NCI-H526 treated with DMSO at 0.1 percent for 48 hours (cell line): ENCODE data around the gene ACTR3C.
"Not testable (repeated sequence)": the region's sequence is repeated elsewhere in the genome, so short reads cannot be mapped to it uniquely, and the experiment has no call there.

Experiments
- DNase-seq: peaks from one replicate; lab custom pipeline; 2025; lab: John Stamatoyannopoulos, UW

Gene ACTR3C

GRCh38 chr7:150281681-150282403 is 41.5 kb downstream of the ACTR3C start:
- DNase-seq = not testable (repeated sequence)

GRCh38 chr7:150278383-150278782 is 45.0 kb downstream of the ACTR3C start:
- not testable (repeated sequence) for DNase-seq

GRCh38 chr7:150276132-150276695 is 47.1 kb downstream of the ACTR3C start:
- DNase-seq = peak; percentile 16

- DNase-seq = not testable (repeated sequence)
These were observed 51.4 kb downstream of the ACTR3C start for GRCh38 chr7:150271898-150272297.

- DNase-seq = not testable (repeated sequence)
These were observed 53.1 kb downstream of the ACTR3C start for GRCh38 chr7:150270101-150270824.

GRCh38 chr7:150268798-150269197 is 54.5 kb downstream of the ACTR3C start:
- not testable (repeated sequence) for DNase-seq

GRCh38 chr7:150268287-150268686 is 55.1 kb downstream of the ACTR3C start:
- not testable (repeated sequence) for DNase-seq

GRCh38 chr7:150266953-150267665 is 56.2 kb downstream of the ACTR3C start:
- not testable (repeated sequence) for DNase-seq

- not testable (repeated sequence) for DNase-seq
These were observed 60.7 kb downstream of the ACTR3C start for GRCh38 chr7:150262656-150263055.

GRCh38 chr7:150247745-150248144 is 75.6 kb downstream of the ACTR3C start:
- DNase-seq = not testable (repeated sequence)

- not testable (repeated sequence) for DNase-seq
These were observed 78.1 kb downstream of the ACTR3C start for GRCh38 chr7:150245208-150245607.

- not testable (repeated sequence) for DNase-seq
These were observed 80.4 kb downstream of the ACTR3C start for GRCh38 chr7:150242935-150243334.

- not testable (repeated sequence) for DNase-seq
These were observed 97.9 kb downstream of the ACTR3C start for GRCh38 chr7:150225444-150225843.

- DNase-seq = peak; percentile 27
These were observed 101.0 kb downstream of the ACTR3C start for GRCh38 chr7:150222083-150222972.

- DNase-seq = peak; percentile 10
These were observed 102.6 kb downstream of the ACTR3C start for GRCh38 chr7:150220673-150221181.

GRCh38 chr7:150219941-150220658 is 103.2 kb downstream of the ACTR3C start:
- peak; percentile 19 for DNase-seq

GRCh38 chr7:150206848-150207247 is 116.5 kb downstream of the ACTR3C start:
- DNase-seq = not testable (repeated sequence)

GRCh38 chr7:150205866-150206265 is 117.5 kb downstream of the ACTR3C start:
- not testable (repeated sequence) for DNase-seq

- DNase-seq = not testable (repeated sequence)
These were observed 118.8 kb downstream of the ACTR3C start for GRCh38 chr7:150204577-150204976.

- DNase-seq = not testable (repeated sequence)
These were observed 120.5 kb downstream of the ACTR3C start for GRCh38 chr7:150202894-150203293.
